Peyer's patch (tissue), 4 donors: ENCODE measurements around the gene OR2S2.

Source experiments
- CTCF ChIP-seq, 6 experiments: fragments of 450-650 bp in 4 of 6; fragments of 200-600 bp in 2 of 6; sonication (generic) in 1 of 6; IDR thresholded peaks; one replicate each; pipeline ENCODE4 v1.5.1; 2017 to 2019; ENCODE audit warnings: antibody characterized with exemption in 6 of 6, mild to moderate bottlenecking in 3 of 6, moderate library complexity in 1 of 6
- POLR2A ChIP-seq, 2 donors: fragments of 450-650 bp; IDR thresholded peaks; one replicate each; pipeline ENCODE4 v1.5.1; 2017; ENCODE audit warnings: antibody characterized with exemption in 2 of 2, mild to moderate bottlenecking in 2 of 2, moderate library complexity in 2 of 2

- TF ChIP-seq CTCF (IDR thresholded peaks at IDR 0.05) (peak; percentile 53 to 84 (median 74)), POLR2A (IDR thresholded peaks at IDR 0.05) (no peak)
Measured at GRCh38 chr9:35945341-35946018, 12.5 kb downstream of the OR2S2 start.
